CD4-positive, alpha-beta T cell treated with Interleukin-2 at 100 ng/mL for 4 hours (primary cell): ENCODE data around the gene SYT12.

Experiments used
- DNase-seq: peaks from one replicate; pipeline ENCODE4 v3.0.0-alpha.2; 2020; ENCODE audit warnings: low spot score

Gene SYT12

GRCh38 chr11:67027943-67028542 lies 5.1 kb downstream of the SYT12 start:
- DNase-seq = no peak

DNA sequence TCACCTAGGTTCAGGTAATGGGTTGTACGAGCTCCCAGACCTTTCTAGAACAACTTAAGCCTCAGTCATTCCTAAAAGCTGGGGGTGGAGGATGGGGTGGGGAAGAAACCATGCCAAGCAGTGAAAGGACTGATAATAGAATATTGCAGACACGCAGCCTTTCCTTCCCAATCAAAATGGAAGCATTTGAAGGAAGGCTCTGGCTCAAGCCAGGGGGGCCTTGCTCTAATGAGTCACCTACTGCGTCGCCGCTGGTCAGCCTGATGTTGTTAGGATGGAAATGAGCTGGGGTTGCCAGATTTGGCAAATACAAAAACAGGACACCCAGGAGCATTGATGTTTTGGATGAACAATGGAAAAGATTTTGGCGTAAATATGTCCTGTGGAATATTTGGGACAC lies 6.2 kb downstream of the SYT12 start:
- DNase-seq = no peak

GRCh38 chr11:67030976-67031375 lies 8.0 kb downstream of the SYT12 start:
- no peak for DNase-seq

- DNase-seq = no peak
Measured at GRCh38 chr11:67031791-67032561, 9.0 kb downstream of the SYT12 start.

- DNase-seq = no peak
Measured at GRCh38 chr11:67032830-67033551, 10.1 kb downstream of the SYT12 start.

GRCh38 chr11:67033661-67034166 lies 10.8 kb downstream of the SYT12 start:
- no peak for DNase-seq

DNA sequence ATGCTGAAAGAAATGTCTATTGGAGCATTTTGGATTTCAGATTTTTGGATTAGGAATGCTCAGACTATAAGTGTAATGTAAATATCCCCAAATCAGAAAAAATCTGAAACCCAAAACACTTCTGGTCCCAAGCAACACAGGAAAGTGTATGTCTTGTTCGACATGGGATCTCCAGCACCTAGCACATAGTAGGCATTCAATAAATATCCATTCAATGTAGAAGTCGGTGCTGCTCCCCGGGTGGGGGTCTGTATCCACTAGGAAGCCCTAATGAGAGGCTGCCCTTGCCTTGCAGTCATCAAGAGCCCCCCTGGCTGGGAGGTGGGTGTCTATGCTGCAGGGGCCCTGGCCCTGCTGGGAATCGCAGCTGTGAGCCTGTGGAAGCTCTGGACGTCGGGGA lies 11.4 kb downstream of the SYT12 start:
- no peak for DNase-seq

GRCh38 chr11:67040147-67040546 lies 17.2 kb downstream of the SYT12 start:
- DNase-seq = no peak

DNA sequence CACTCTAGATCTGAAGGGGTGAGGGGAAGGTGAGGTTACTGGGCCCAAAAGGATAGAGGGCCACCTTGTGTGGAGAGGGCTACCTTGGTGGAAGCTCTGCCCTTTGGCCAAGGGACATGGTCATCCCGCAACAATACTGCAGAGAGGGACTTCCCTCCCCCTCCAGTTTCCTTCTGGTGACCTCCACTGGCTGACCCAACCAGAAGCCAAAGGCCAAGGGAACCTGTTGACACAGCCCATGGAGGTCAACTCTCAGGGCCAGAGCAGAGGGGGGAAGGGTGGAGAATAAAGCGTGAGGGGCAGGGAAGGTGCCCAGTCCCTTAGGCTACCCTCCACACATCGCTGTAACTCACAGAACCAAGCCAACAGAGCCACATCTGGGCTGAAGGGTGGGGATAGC lies 18.7 kb downstream of the SYT12 start:
- DNase-seq = no peak

- DNase-seq = no peak
Measured at GRCh38 chr11:67043572-67044349, 20.8 kb downstream of the SYT12 start.

- no peak for DNase-seq
Measured at GRCh38 chr11:67044496-67044895, 21.6 kb downstream of the SYT12 start.

DNA sequence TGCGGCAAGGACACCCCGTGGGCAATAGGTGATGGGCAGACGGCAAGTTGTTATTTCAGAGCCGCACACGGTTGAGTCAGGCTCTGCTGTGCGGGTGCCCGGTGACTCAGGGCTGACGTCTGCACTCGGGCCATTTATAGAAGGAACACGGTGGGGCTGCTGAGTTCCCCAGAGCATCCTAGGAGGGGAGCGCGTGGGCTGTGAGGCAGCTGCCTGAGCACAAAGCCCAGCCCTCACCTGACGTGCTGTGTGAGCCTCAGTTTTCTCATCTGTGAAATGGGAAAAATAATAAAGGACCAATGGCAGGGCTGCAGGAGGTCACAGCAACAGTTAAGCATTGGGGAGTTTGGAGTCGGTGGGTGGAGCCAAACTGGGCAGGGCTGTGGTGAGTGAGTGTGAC lies 22.4 kb downstream of the SYT12 start:
- DNase-seq = no peak

GRCh38 chr11:67048515-67049130 lies 25.7 kb downstream of the SYT12 start:
- no peak for DNase-seq

GRCh38 chr11:67050139-67050538 lies 27.2 kb downstream of the SYT12 start:
- no peak for DNase-seq

DNA sequence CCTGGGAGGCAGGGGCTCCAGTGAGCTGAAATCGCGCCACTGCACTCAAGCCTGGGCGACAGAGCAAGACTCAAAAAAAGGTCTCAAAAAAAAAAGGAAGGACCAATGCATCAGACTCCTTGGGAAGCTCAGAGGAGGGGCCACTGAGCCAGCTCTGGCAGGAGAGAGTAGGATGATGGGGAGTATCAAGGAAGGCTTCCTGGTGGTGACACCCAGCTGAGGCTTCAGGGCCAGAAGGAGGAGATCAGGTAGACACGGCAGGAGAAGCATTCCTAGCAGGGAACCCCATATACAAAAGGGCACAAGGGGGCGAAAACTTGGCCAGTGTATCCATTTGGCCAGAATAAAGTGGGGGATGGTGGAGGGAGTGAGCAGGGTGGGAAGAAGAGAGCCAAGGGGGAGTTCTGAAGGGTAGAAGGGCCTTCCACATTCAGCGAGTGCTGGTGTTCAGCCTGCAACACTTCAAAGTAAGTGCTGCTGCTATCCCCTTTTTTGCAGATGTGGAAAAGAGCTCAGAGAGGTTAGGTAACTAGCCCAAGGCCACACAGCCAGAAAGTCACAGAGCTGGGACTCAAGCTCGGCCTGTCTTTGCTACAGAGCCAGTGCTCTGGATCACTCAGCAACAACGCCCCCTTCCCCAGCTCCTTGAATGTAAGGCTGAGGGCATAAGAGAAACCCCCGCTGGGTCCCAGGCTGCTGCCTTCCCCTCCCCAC lies 28.4 kb downstream of the SYT12 start:
- no peak for DNase-seq

DNA sequence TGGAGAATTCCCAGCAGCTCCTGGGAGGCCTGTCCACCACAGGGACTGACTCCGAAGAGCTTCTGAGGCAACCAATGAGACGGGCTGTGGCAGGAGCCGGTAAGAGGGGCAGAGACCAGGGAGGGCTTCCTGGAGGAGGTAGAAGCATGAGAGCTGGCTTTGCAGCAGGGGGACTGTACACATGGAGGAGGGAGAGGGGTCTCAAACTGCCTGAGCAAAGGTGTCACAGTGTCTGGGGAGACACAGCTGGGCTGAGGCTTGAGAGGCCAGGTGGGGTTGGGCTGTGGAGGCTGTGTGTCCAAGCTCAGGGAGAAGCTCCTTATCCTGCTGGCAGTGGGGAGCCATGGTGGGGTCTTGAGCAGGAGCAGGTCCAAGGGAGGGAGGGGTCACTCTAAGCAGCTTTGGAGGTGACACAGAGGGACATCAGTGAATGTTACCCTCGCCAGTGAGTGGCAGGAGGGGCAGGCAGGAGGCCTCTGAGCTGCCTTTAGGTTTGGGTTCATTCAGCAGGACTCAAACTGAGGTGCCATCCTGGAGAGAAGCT lies 29.1 kb downstream of the SYT12 start:
- DNase-seq = no peak

DNA sequence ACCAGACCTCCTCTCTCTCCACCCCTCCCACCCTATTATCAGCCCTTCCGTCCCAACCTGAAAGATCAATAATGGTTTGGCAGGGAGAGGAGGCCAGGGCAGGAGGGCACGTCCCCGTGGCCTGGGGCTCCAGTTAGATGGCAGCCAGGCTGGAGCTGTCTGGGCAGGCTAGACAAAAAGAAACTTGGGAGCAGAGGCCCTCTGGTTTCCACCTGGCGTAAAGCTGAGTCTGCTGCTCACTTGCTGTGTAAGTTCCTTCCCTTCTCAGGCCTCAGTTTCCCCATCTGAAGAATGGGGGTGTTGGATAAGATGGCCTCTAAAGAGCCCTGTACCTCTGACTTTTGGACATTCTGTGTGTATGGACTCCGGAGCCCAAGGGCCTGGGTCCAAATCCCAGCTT lies 30.0 kb downstream of the SYT12 start:
- no peak for DNase-seq

DNA sequence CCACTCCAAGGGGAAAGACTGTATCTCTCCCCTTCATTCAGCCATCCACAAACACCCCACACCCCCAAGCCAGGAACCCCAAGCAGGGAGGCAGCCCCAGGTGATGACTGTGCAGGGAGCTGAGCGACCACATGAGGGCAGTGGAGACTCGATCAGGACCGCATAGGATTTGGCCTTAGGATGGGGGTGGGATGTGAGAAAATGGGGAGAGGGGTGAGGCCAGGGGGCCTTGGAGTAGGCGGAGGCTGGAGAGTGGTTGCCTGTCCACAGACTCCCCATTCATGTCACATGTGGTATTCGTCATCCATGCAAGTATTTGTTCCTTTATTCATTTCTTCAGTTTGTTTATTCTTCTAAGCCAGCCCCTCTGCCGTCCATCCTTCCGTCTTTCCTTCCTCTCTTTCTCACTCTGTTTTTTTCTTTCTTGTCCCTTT lies 31.0 kb downstream of the SYT12 start:
- peak; percentile 16 for DNase-seq

DNA sequence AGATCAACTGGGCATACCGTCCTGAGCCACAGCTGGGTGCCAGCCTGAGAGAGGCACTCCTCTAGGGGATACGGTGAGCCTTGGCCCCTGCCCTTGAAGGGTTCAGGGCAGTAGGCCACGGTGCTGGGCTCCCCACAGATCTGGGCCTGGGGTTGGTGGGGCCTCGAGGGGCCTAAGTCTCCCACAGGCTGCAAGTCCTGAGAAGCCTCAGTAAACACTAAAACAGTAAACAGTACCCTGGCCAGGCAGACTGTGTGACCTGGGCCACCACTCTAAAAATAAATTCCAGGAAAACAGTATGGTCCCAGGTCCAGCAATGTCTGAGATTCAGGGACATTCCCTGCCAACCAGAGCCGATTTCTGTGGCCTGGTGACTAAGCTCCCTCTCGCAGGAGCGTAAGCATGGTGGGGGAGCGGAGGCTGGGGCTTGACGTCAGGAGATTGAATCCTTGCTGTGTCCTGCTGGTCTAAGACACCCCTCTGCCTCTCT lies 31.5 kb downstream of the SYT12 start:
- DNase-seq = no peak

- DNase-seq = no peak
Measured at GRCh38 chr11:67054836-67055523, 32.0 kb downstream of the SYT12 start.
